Measurements from ENCODE around the gene DEDD.
"Not testable (repeated sequence)": the region's sequence is repeated elsewhere in the genome, so short reads cannot be mapped to it uniquely, and the experiment has no call there.

Gene DEDD

GRCh38 chr1:161121834-161122233 lies 10.6 kb downstream of the DEDD start:
- no peak for DNase-seq

DNA sequence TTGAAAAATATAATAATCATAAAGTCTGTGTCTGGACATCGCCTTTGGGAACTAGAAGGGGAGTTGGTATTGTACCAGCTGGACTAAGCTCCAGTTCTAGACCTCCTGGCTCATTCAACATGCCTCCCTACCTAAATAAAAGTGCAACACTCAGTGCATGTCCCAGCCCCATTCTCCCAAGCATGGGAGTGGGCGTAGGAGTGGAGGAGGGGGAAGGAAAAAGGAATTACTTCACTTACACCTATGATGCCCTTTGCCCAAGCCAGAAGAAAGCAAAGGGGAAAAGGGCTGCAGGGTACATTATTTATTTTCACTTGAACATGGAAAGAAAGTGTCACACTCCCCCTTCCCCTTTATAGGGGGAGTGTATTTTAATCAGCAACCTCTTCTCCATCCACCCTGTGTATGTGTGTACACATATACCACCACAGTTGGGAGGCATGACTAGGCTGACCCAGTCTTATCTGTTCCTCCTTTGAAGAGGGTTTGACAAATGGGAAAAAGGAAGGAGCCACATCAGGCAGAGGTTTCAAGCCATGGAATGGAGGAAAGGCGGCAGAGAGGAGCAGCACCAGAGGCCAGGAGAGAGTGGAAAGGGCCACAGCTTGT lies 11.3 kb downstream of the DEDD start:
- no peak for DNase-seq

- peak; percentile 79 for DNase-seq
These were observed 13.2 kb downstream of the DEDD start for GRCh38 chr1:161119092-161119903.

DNA sequence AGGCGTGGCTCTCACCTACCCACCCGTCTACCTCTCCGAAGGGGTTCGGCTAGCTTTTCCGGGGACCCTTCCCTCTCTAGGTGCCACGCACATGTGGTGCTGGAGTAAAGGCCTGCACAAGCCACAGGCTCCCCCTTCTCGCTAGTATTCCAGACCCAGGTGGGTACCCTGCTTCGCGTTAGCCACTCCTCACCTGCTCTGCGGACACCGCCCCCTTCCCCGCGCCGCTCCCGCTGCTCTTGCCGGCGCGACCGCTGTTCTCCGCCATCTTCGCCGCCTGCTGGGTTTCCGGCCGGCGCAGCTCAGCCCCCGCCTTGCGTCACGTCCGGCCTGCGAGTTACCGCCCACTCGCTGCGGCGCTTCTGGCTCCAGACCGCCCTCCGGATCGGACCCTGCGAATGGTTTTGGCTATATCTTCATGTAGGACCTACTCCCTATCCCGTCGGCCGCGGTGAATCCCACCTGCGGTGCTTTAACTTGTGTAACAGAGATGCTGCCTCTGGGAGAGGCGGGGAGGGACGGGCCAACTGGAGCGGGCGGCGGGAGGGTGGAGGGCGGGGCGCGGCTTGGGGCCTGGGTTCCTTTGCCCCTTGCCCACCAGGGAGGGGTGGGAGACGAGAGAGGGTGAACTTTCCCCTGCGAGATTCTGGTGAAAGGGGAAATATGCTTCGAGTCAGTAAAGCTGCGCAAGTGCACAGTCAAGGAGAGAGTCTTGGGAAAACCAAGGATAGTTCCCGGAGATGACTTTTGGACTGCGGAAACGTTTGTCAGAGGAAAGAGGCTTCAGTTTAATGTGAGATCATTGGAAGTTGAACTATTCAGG lies 14.5 kb downstream of the DEDD start, which contains the start of the genes NIT1 and PFDN2:
Gene NIT1 (plus strand): TSS at position 347 of the 823 bp plus-strand sequence. CDS start 72 bp downstream, at position 419.
Gene PFDN2 (minus strand): TSS at position 279 of the 823 bp plus-strand sequence. CDS start 11 bp downstream, at position 268.
- peak; percentile 89 for DNase-seq

- DNase-seq: not testable (repeated sequence)
These were observed 16.5 kb downstream of the DEDD start for GRCh38 chr1:161115961-161116360.

DNA sequence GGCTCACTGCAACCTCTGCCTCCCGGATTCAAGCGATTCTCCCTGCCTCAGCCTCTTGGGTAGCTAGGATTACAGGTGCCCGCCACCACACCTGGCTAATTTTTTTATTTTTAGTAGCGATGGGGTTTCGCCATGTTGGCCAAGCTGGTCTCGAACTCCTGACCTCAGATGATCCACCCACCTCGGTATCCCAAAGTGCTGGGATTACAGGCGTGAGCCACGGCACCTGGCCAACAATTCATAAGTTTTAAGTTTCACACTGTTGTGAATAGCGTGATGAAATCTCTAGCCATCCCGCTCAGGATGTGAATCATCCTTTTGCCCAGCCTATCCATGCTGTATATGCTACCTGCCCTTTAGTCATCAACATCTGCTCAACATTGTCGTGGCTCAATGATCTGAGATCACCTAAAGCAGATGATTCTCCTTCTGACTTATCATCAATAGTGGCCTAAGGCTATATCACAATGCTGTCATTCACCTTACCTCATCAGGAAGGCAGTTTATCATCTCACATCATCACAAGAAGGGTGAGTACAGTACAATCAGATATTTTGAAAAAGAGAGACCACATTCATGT lies 17.2 kb downstream of the DEDD start:
- peak; percentile 32 for DNase-seq

DNA sequence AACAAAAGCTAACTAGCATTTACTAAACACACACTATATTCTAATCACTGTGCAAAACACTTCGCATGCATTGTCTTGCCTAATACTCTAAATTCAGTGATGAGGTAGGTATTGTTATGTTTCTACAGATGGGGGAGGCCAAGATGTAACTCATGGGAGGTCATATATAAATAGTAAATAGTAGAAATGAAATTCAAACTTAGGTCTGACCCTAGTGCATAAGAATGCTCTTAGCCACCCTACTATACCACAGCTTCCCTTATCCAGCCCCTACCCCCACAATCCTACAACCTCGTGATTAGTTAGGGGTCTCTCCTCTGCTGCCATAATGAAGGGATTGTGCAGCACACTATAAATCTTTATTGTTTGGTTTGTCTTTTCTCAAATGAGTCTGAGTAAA lies 17.9 kb downstream of the DEDD start:
- DNase-seq: no peak

DNA sequence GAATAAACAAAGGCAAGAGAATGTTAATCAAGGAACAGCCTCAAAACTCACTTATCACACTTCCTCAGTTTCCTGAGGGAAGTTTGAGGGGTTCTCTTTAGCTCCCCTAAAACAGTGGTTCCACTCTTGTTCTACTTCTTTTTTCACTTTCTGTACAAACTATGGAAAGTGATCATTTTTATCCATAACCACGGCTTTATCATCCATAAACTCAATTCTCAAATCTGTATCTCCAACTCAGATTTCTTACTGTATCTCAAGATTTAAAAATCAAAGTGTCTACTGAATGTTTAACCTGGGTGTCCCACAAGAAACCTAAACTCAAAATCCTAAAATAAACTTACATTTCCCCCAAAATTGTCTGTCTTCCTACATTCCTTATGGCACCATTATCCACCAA lies 18.6 kb downstream of the DEDD start:
- DNase-seq: no peak

DNA sequence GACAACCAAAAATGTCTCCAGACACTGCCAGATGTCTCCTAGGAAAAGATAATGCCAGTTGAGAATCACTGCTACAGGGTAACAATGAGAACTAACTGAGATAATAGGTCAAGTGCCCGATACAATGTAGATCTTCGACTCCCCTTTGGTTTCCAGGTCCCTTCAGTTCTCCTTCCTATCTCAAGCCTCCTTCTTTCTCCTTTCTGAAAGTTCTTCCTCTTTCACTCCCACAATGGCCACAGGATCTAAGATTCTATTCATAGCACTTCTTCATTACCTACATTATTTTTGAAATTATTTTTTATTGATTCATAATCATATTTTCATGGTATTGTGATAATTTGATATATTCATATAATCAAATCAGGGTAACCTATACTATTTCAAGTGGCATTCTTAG lies 20.9 kb downstream of the DEDD start:
- no peak for DNase-seq

- DNase-seq: no peak
These were observed 21.4 kb downstream of the DEDD start for GRCh38 chr1:161111117-161111516.

- no peak for DNase-seq
These were observed 26.0 kb downstream of the DEDD start for GRCh38 chr1:161106431-161106830.

GRCh38 chr1:161100556-161100955 lies 31.9 kb downstream of the DEDD start:
- no peak for DNase-seq

- no peak for DNase-seq
These were observed 33.2 kb downstream of the DEDD start for GRCh38 chr1:161099090-161099802.

DNA sequence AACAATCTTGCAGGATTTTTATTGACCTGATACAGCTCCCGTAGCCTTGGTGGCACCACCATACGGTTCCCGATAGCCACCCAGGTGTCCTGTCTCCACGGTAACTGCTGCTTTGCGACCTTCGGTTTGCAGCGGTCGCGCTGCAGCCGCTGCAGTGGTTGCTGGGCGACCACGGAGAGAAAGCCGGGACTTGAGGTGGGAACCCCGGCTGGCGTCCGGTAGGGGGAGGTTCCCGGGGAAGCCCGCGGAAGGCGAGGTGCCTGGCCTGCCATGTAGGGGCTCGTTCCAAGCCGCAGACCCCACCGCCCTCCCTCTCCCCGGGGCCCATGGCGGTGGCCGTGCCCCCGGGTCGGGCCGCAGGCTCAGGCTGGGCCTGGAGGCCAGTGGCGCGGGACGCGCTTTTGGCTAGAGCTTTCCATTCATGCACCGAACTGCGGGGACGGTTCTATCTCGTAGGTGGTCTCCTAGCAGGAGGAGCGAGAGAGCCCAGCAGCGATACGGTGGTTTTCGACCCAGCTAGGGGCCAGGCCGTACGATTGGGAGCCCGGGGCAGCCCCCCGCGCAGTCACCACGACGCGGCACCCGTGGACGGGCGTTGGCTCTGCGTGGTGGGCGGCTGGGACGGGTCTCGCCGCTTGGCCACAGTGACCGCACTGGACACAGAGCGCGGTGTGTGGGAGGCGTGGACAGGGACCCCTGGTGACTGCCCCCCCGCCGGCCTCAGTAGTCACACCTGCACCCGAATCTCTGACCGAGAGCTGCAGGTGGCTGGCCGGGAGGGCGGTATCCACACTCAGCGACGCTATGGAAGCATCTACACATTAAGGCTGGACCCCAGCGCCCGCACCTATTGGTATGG lies 34.0 kb downstream of the DEDD start, which contains the start of gene KLHDC9:
Gene KLHDC9 (plus strand): TSS at position 152 of the 859 bp plus-strand sequence. CDS start 175 bp downstream, at position 327.
- peak; percentile 53 for DNase-seq

DNA sequence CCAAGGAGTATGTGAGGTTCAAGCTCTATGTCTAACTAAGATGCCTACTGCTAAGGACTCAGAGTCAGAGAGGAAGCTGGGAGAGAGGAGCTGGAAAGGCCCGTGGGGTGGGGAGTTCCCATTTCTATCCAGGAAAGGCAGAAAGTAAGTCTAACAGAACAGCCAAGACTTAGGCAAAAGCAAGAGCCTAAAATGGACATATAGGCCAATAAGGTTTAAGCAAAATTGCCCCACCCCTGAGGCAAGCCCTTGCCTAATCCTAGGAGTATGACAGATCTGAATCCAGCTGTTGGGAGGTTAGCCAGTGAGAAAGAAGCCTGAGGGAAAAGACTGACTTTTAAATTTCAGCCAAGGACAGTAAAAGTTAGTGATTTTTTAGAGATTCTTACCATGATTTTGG lies 35.9 kb downstream of the DEDD start:
- no peak for DNase-seq

DNA sequence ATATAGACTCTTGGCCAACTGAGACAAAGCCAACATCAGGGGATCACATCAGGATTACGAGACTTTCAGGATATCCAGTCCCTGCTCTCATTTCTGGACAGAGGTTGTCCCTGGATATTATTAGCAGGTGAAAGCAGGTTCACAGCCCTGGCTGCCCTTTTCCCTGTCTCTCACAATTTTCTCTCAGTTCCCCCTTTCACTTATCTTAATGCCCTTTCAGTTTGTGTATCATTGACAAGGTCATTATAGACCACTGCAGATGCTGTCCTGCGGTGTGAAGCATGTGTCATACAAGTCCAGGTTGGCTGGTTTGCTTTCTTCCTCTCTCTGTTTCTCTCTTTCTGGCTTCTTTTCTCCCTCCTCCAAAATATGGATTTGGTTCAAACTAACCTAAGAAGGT lies 36.5 kb downstream of the DEDD start:
- DNase-seq: no peak

- DNase-seq: no peak
These were observed 37.2 kb downstream of the DEDD start for GRCh38 chr1:161095230-161095629.

DNA sequence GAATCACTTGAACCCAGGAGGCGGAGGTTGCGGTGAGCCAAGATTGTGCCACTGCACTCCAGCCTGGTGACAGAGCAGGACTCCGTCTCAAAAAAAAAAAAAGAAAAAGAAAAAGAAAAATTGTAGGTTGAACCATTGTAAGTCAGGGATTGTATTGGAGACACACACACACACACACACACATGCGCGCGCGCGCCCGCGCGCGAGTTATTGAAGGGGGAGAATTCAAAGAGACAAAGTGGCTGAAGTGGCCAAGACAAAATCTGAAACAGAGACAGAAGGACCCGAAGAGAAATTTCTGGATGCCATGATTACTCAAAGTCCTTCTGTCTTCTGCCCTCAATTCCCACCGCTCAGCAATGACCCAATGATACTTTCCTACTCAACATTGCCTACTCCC lies 38.0 kb downstream of the DEDD start:
- no peak for DNase-seq

DNA sequence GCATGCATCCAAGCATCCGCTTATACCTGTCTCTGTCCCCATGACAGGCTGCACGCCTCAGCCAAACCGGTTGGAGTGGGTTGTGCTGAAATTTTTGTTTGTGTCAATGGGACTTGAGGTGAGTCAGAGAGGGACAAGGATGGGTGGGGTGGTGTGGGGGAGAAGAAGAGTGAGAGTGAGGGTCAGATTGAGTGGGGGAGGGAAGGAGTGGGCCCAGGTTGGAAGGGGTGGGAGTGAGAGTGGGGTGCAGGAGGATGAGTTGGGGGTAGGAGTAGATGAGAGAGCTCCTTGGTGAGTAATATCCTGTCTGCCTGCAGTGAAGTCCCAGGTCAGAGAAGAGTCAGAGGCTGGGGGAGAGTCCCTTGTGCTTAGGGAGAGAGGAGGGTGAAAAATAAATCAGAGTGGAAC lies 39.8 kb downstream of the DEDD start:
- peak; percentile 55 for DNase-seq

- DNase-seq: no peak
These were observed 40.5 kb downstream of the DEDD start for GRCh38 chr1:161091796-161092507.

DNA sequence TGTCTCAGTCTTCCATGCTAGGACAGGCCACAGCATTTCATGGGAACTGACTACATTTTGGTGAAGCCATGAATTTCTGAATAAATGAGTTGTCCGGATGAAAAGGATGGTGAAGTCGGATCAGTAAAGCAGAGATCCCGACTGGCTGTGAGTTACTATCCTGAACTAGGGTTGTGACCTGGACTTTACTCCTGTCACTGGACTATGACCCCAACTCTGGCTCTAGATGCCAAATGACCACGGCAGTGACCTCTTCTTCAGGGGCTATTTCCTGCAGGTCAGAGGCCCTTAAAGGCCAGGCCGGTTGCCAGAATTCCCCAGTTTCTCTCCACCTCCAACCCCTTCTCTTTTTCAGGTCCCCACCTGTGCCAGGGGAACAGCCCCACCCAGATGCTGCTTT lies 41.4 kb downstream of the DEDD start:
- DNase-seq: no peak
